Small intestine (tissue), 7 donors: ENCODE measurements around the gene MBTD1. TPM values are rescaled to one million over a fixed set of nuclear protein-coding genes. Genes with fewer than 3 reads are reported as not detected.

ENCODE experiments used
- DNase-seq, 2 donors: peaks; one replicate each; pipeline versions ENCODE4 v3.0.0 to v3.0.0-alpha.2; 2013
- FAIRE-seq: peaks from 2 replicates; lab custom pipeline; 2012; peaks lifted over from hg19 to GRCh38; lab: Jason Lieb, UNC
- H3K27ac ChIP-seq, 3 donors: one replicate each; pipeline ENCODE4 v1.5.1; 2013; ENCODE audit warnings: low read length in 2 of 3, mild to moderate bottlenecking in 2 of 3, control low read depth in 1 of 3, inconsistent platforms in 1 of 3, low read depth in 1 of 3, moderate library complexity in 1 of 3
- H3K27me3 ChIP-seq, 3 donors: one replicate each; pipeline ENCODE4 v1.6.1; 2013; ENCODE audit warnings: low read length in 3 of 3, inconsistent platforms in 1 of 3; ENCODE audit not compliant: control insufficient read depth in 3 of 3, insufficient read depth in 3 of 3
- H3K36me3 ChIP-seq, 3 donors: one replicate each; pipeline ENCODE4 v1.6.1; 2013; ENCODE audit warnings: low read length in 3 of 3, inconsistent platforms in 1 of 3, low read depth in 1 of 3, mild to moderate bottlenecking in 1 of 3, moderate library complexity in 1 of 3; ENCODE audit not compliant: control insufficient read depth in 3 of 3, insufficient read depth in 2 of 3
- H3K4me1 ChIP-seq, 3 donors: one replicate each; pipeline ENCODE4 v1.6.1; 2013; ENCODE audit warnings: low read length in 2 of 3, inconsistent platforms in 1 of 3, low read depth in 1 of 3, mild to moderate bottlenecking in 1 of 3, moderate library complexity in 1 of 3; ENCODE audit not compliant: control insufficient read depth in 3 of 3, insufficient read depth in 2 of 3
- H3K4me3 ChIP-seq, 3 donors: one replicate each; pipeline ENCODE4 v1.5.1; 2013; ENCODE audit warnings: low read length in 3 of 3, control low read depth in 1 of 3, inconsistent platforms in 1 of 3, low read depth in 1 of 3, mild to moderate bottlenecking in 1 of 3, moderate library complexity in 1 of 3
- H3K9me3 ChIP-seq, 2 donors: one replicate each; pipeline ENCODE4 v1.6.1; 2013; ENCODE audit warnings: low read depth in 1 of 2, low read length in 1 of 2; ENCODE audit not compliant: control insufficient read depth in 2 of 2, insufficient read depth in 1 of 2
- WGBS, 3 donors: extraction: QIAGEN DNeasy Blood & Tissue Kit; methylation state at CpG; one replicate each; pipeline ENCODE4 v1.1.7; 2013; 5-methylcytosine and 5-hydroxymethylcytosine counted together
- polyA plus RNA-seq, 4 donors: library from polyadenylated mRNA; stranded (reverse) in 3 of 4; unstranded in 1 of 4; fragments of 200-250 nt in 3 of 4; fragments of 120-200 nt in 1 of 4; gene quantifications; one replicate each; pipeline versions ENCODE4 v1.2.1 to v1.2.3, GENCODE V29; 2013
- donor health status: healthy with polysubstance abuse.
- donor health status: control.
- donor health status: control.
- donor health status: Bipolar disorder and iron deficiency.
- donor health status: healthy.

MBTD1 gene
- polyA plus RNA-seq, 4 donors, result 5.7 to 32.9 (median 7.3) TPM

GRCh38 chr17:51245535-51245934 is 14.3 kb downstream of the MBTD1 start:
- no peaks in the 10 kb centered on the region for H3K9me3 ChIP-seq
- H3K27ac ChIP-seq, result no peak overlapping the region
- no peaks in the 10 kb centered on the region for H3K27me3 ChIP-seq
- DNase-seq (no peak), FAIRE-seq (no peak)
- H3K4me1 ChIP-seq, result no peaks in the 10 kb centered on the region
- H3K36me3 ChIP-seq, result peaks cover 0 to 10% (median 0%) of the 10 kb centered on the region in 3 donors
- 97 to 100% (median 98%) methylated on average over 1 of the region's 1 CpG for WGBS, 3 donors
- H3K4me3 ChIP-seq, result no peak overlapping the region

- H3K27me3 ChIP-seq, result no peaks in the 10 kb centered on the region
- FAIRE-seq (no peak), DNase-seq (no peak)
- WGBS, 3 donors, result 81 to 85% (median 81%) methylated on average over 4 of the region's 4 CpGs
- no peaks in the 10 kb centered on the region for H3K9me3 ChIP-seq
- no peaks in the 10 kb centered on the region for H3K4me1 ChIP-seq
- no peak overlapping the region for H3K27ac ChIP-seq
- peaks cover 0 to 10% (median 0%) of the 10 kb centered on the region in 3 donors for H3K36me3 ChIP-seq
- H3K4me3 ChIP-seq, result no peak overlapping the region
Observed at GRCh38 chr17:51244041-51244440, 15.8 kb downstream of the MBTD1 start.

GRCh38 chr17:51240275-51240674 is 19.6 kb downstream of the MBTD1 start:
- Histone ChIP-seq H3K27me3 (no peaks in the 10 kb centered on the region), H3K4me3 (no peak overlapping the region), H3K9me3 (no peaks in the 10 kb centered on the region), H3K36me3 (peaks cover 0 to 13% (median 0%) of the 10 kb centered on the region in 3 donors), H3K4me1 (no peaks in the 10 kb centered on the region), H3K27ac (no peak overlapping the region)
- 48 to 67% (median 50%) methylated on average over 2 of the region's 2 CpGs for WGBS, 3 donors
- FAIRE-seq, result no peak
- DNase-seq, result no peak

GRCh38 chr17:51238255-51238887 is 21.5 kb downstream of the MBTD1 start:
- 65 to 84% (median 81%) methylated on average over 6 of the region's 6 CpGs for WGBS, 3 donors

GRCh38 chr17:51234162-51234561 is 25.7 kb downstream of the MBTD1 start:
- Histone ChIP-seq H3K27ac (no peak overlapping the region), H3K36me3 (peaks cover 0 to 17% (median 0%) of the 10 kb centered on the region in 3 donors), H3K4me1 (peaks cover 0 to 4% (median 0%) of the 10 kb centered on the region in 3 donors), H3K4me3 (no peak overlapping the region), H3K9me3 (no peaks in the 10 kb centered on the region), H3K27me3 (no peaks in the 10 kb centered on the region)
- DNase-seq (no peak), FAIRE-seq (no peak)
- 80 to 97% (median 91%) methylated on average over 5 to 6 of the region's 6 CpGs for WGBS, 3 donors

More at GRCh38 chr17:51238255-51238887, 21.5 kb downstream of the MBTD1 start:
- H3K36me3 ChIP-seq, result peaks cover 0 to 17% (median 0%) of the 10 kb centered on the region in 3 donors
- H3K9me3 ChIP-seq, result no peaks in the 10 kb centered on the region
- H3K27ac ChIP-seq, result no peak overlapping the region
- DNase-seq (no peak), FAIRE-seq (no peak)
- no peak overlapping the region for H3K4me3 ChIP-seq
- H3K27me3 ChIP-seq, result no peaks in the 10 kb centered on the region
- H3K4me1 ChIP-seq, result no peaks in the 10 kb centered on the region

GRCh38 chr17:51231999-51232398 is 27.9 kb downstream of the MBTD1 start:
- DNase-seq, result peak; percentile 2 to 54
- H3K4me1 ChIP-seq, result peaks cover 0 to 4% (median 0%) of the 10 kb centered on the region in 3 donors
- no peak for FAIRE-seq
- H3K36me3 ChIP-seq, result peaks cover 0 to 19% (median 0%) of the 10 kb centered on the region in 3 donors
- no peaks in the 10 kb centered on the region for H3K9me3 ChIP-seq
- H3K27me3 ChIP-seq, result no peaks in the 10 kb centered on the region
- no peak overlapping the region for H3K27ac ChIP-seq
- H3K4me3 ChIP-seq, result no peak overlapping the region
- 39 to 69% (median 68%) methylated on average over 4 of the region's 4 CpGs for WGBS, 3 donors

GRCh38 chr17:51230306-51230705 is 29.5 kb downstream of the MBTD1 start:
- Histone ChIP-seq H3K9me3 (no peaks in the 10 kb centered on the region), H3K4me1 (peaks cover 0 to 4% (median 0%) of the 10 kb centered on the region in 3 donors), H3K27ac (no peak overlapping the region), H3K27me3 (no peaks in the 10 kb centered on the region), H3K4me3 (no peak overlapping the region), H3K36me3 (peaks cover 0 to 11% (median 0%) of the 10 kb centered on the region in 3 donors)
- FAIRE-seq, result no peak
- DNase-seq, result no peak
- 76 to 87% (median 80%) methylated on average over 4 of the region's 4 CpGs for WGBS, 3 donors

GRCh38 chr17:51229889-51230288 is 30.0 kb downstream of the MBTD1 start:
- Histone ChIP-seq H3K27ac (no peak overlapping the region), H3K36me3 (peaks cover 0 to 9% (median 0%) of the 10 kb centered on the region in 3 donors), H3K4me1 (peaks cover 0 to 4% (median 0%) of the 10 kb centered on the region in 3 donors), H3K9me3 (no peaks in the 10 kb centered on the region), H3K4me3 (no peak overlapping the region), H3K27me3 (no peaks in the 10 kb centered on the region)
- 98 to 100% (median 100%) methylated on average over 3 of the region's 3 CpGs for WGBS, 3 donors
- DNase-seq (no peak), FAIRE-seq (no peak)
